ENCODE measurements around the gene SLC11A2. TPM values are rescaled to one million over a fixed set of nuclear protein-coding genes. Genes with fewer than 3 reads are reported as not detected.

SLC11A2 gene
- total and polyA plus RNA-seq, 2 experiments from 2014 or later: 44.3 to 63.8 TPM

- H3K9me3 ChIP-seq (ENCODE audit: low read depth): no peaks in the 10 kb centered on the region
- H3K9me2 ChIP-seq (replicated peaks; ENCODE audit: insufficient read depth): no peaks in the 10 kb centered on the region
- no peak overlapping the region for H3K4me3 ChIP-seq
- H3K36me3 ChIP-seq (replicated peaks; ENCODE audit: insufficient read depth, low read depth): no peaks in the 10 kb centered on the region
- H3K4me2 ChIP-seq: peak overlapping the region; percentile 53
- peaks cover 8% of the 10 kb centered on the region for H4K20me1 ChIP-seq (ENCODE audit: insufficient read depth, poor library complexity, severe bottlenecking)
- DNase-seq (ENCODE audit: low spot score): peak; percentile 62
- WGBS (ENCODE audit: low lambda C conversion rate, missing lambda C conversion rate): 71% methylated on average over 8 of the region's 8 CpGs
- H3K79me2 ChIP-seq: peaks cover 86% of the 10 kb centered on the region
- peak overlapping the region; percentile 64 for H3K27ac ChIP-seq
- no peak overlapping the region for H2AFZ ChIP-seq
- H3K4me1 ChIP-seq (ENCODE audit: insufficient read depth): peaks cover 18% of the 10 kb centered on the region
- no peaks in the 10 kb centered on the region for H3K27me3 ChIP-seq
- TF ChIP-seq EZH2phosphoT487 (IDR thresholded peaks at IDR 0.05; ENCODE audit: low read depth, severe bottlenecking, unreplicated experiment): no peak
- TF ChIP-seq EZH2 (IDR thresholded peaks at IDR 0.05; ENCODE audit: borderline replicate concordance): no peak
- TF ChIP-seq, protein P1, sequence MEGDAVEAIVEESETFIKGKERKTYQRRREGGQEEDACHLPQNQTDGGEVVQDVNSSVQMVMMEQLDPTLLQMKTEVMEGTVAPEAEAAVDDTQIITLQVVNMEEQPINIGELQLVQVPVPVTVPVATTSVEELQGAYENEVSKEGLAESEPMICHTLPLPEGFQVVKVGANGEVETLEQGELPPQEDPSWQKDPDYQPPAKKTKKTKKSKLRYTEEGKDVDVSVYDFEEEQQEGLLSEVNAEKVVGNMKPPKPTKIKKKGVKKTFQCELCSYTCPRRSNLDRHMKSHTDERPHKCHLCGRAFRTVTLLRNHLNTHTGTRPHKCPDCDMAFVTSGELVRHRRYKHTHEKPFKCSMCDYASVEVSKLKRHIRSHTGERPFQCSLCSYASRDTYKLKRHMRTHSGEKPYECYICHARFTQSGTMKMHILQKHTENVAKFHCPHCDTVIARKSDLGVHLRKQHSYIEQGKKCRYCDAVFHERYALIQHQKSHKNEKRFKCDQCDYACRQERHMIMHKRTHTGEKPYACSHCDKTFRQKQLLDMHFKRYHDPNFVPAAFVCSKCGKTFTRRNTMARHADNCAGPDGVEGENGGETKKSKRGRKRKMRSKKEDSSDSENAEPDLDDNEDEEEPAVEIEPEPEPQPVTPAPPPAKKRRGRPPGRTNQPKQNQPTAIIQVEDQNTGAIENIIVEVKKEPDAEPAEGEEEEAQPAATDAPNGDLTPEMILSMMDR (IDR thresholded peaks at IDR 0.05; ENCODE audit: poor library complexity): no peak
These were observed 17.1 kb downstream of the SLC11A2 start for GRCh38 chr12:51009056-51009440.

GRCh38 chr12:51008329-51009055 lies 17.7 kb downstream of the SLC11A2 start:
- WGBS (ENCODE audit: low lambda C conversion rate, missing lambda C conversion rate): 89% methylated on average over 1 of the region's 1 CpG
- TF ChIP-seq EZH2 (IDR thresholded peaks at IDR 0.05; ENCODE audit: borderline replicate concordance) (no peak), EZH2phosphoT487 (IDR thresholded peaks at IDR 0.05; ENCODE audit: low read depth, severe bottlenecking, unreplicated experiment) (no peak)
- TF ChIP-seq, protein P1 (IDR thresholded peaks at IDR 0.05; ENCODE audit: poor library complexity): no peak
- no peaks in the 10 kb centered on the region for H3K9me3 ChIP-seq (ENCODE audit: low read depth)
- H3K36me3 ChIP-seq (replicated peaks; ENCODE audit: insufficient read depth, low read depth): no peaks in the 10 kb centered on the region
- H3K27ac ChIP-seq: peak overlapping the region; percentile 64
- peaks cover 18% of the 10 kb centered on the region for H3K4me1 ChIP-seq (ENCODE audit: insufficient read depth)
- no peaks in the 10 kb centered on the region for H3K9me2 ChIP-seq (replicated peaks; ENCODE audit: insufficient read depth)
- H3K79me2 ChIP-seq: peaks cover 83% of the 10 kb centered on the region
- no peak for DNase-seq (ENCODE audit: low spot score)
- peak overlapping the region; percentile 53 for H3K4me2 ChIP-seq
- H4K20me1 ChIP-seq (ENCODE audit: insufficient read depth, poor library complexity, severe bottlenecking): peaks cover 8% of the 10 kb centered on the region
- H3K4me3 ChIP-seq: no peak overlapping the region
- no peak overlapping the region for H2AFZ ChIP-seq
- H3K27me3 ChIP-seq: no peaks in the 10 kb centered on the region

GRCh38 chr12:51005671-51006070 lies 20.5 kb downstream of the SLC11A2 start:
- TF ChIP-seq, protein P1 (IDR thresholded peaks at IDR 0.05; ENCODE audit: poor library complexity): no peak
- no peak for TF ChIP-seq EZH2 (IDR thresholded peaks at IDR 0.05; ENCODE audit: borderline replicate concordance)
- Histone ChIP-seq H3K4me1 (ENCODE audit: insufficient read depth) (peaks cover 18% of the 10 kb centered on the region), H3K27me3 (no peaks in the 10 kb centered on the region), H3K4me3 (no peak overlapping the region), H3K79me2 (peaks cover 55% of the 10 kb centered on the region), H3K36me3 (replicated peaks; ENCODE audit: insufficient read depth, low read depth) (no peaks in the 10 kb centered on the region), H3K9me3 (ENCODE audit: low read depth) (no peaks in the 10 kb centered on the region), H3K4me2 (peak overlapping the region; percentile 15), H3K9me2 (replicated peaks; ENCODE audit: insufficient read depth) (no peaks in the 10 kb centered on the region), H2AFZ (no peak overlapping the region), H3K27ac (peak overlapping the region; percentile 70), H4K20me1 (ENCODE audit: insufficient read depth, poor library complexity, severe bottlenecking) (no peaks in the 10 kb centered on the region)
- 55% methylated on average over 3 of the region's 3 CpGs for WGBS (ENCODE audit: low lambda C conversion rate, missing lambda C conversion rate)
- peak; percentile 32 for DNase-seq (ENCODE audit: low spot score)
